ENCODE measurements around the gene SPAG16.

SPAG16 gene

DNA sequence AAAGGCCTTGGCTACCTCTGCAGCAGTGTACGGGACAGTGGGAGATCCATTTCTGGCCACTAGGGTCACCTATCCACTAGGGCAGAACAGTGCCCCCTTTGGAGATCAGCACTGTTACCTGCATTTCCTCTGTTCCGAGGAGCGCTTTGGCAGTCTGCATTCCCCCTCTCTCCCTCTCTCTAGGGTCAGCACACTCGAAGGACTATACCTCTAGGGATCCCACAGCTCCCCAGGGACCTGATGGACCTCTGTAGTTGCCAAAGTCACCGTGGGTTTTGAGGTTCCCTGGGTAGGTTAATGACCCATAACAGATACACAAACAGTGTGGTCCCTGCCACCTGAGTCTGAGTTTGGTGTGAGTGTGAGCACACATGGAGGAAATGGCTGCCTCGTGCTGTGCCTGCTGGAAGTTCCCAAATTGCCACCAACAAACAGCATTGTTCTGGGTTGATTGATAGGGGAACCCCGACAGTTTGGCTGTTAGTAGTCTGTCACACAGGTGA, 1026.8 kb downstream of the SPAG16 start:
- no peak for DNase-seq

- peak; percentile 3 for DNase-seq
Measured at GRCh38 chr2:214311931-214312749, 1027.9 kb downstream of the SPAG16 start.

DNA sequence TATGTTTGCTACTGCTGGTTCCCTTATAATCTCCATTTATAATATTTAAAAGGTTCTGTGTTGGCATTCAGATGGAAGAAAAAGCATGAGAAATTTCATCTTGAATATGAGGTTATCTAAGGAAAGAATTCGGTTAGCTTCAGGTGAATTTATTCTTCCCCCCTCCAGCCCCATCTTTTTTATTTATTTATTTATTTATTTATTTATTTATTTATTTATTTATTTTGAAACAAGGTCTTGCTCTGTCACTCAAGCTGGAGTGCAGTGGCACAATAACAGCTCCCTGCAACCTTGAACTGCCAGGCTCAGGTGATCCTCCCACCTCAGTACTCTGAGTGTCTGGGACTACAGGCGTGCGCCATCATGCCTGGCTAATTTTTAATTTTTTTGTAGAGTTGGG, 1031.1 kb downstream of the SPAG16 start:
- no peak for DNase-seq

GRCh38 chr2:214320211-214320610, 1035.9 kb downstream of the SPAG16 start:
- DNase-seq, result no peak

- no peak for DNase-seq
Measured at GRCh38 chr2:214322662-214323061, 1038.4 kb downstream of the SPAG16 start.

- DNase-seq, result no peak
Measured at GRCh38 chr2:214325404-214325803, 1041.1 kb downstream of the SPAG16 start.

DNA sequence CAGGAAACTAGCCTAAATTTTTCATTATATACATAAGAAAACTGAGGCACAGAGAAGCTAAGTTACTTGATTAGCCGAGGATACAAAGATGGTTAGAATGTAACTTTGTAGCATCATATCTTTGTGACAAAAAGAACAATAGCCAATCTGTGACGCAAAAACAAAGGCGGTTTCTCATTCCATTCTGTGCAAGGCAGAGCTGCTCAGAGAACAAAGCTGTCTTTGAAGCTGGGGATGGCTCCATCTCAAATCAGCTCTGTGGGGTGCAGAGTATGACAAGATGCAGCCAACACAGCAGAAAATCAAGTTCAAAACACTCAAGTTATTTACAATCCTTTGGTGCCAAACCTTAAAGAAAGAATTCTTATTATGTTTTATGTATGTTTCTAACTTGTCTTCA, 1044.7 kb downstream of the SPAG16 start:
- DNase-seq, result no peak

DNA sequence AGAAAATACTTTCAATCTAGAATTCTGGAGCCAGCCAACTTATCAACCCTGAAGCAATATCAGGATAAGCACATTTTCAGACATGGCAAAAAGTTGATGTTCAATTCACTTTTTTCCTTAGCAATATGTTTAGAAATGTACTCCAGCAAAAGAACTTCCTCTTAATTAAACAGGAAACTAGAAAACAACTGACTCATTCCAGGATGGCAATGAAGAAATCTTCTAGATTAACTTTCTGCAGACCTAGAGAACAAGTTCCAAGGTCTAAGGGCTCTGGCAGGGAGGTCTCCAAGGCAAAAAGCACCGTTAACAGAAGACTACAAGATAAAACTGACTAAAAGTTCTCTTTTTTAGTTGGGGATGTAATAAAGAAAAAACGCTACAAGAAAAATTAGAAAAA, 1057.4 kb downstream of the SPAG16 start:
- DNase-seq, result no peak

DNA sequence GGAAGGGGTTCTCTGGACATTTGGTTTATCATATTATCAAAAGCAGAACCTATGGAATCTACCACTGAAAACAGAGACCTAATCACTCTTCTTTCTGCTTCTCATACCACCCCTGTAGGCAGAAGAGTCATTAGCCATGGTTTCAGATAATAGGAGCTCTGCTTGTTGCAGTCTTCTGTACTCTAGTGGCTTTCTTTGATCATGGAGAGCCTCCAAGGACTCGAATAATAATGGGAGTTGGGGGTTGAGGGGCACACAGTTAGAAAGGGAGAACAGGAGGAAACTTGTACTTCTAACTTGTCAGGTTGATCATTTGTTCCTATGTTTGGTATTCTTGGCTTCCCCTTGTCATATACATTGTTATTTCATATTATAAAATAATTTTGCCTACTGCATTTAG, 1074.2 kb downstream of the SPAG16 start:
- no peak for DNase-seq

GRCh38 chr2:214361116-214361515, 1076.9 kb downstream of the SPAG16 start:
- DNase-seq, result no peak

DNA sequence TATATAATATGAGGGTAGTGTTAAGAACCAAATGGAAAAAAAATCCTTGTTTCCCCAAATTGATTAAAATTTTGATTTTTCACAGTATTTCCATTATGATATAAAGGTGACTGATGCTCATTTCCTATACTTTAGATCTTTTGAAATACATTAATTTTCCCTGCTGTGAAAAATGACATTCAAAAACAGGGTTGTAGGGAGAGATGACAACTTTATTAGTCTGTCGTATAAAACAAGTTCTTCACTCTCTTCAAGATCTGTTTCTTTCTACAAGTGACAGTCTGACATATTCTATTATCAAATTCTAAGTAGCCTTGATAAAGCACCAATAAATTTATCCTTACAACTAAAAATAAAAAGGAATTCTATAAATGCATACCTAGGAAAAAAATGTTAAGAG, 1081.3 kb downstream of the SPAG16 start:
- DNase-seq, result no peak

DNA sequence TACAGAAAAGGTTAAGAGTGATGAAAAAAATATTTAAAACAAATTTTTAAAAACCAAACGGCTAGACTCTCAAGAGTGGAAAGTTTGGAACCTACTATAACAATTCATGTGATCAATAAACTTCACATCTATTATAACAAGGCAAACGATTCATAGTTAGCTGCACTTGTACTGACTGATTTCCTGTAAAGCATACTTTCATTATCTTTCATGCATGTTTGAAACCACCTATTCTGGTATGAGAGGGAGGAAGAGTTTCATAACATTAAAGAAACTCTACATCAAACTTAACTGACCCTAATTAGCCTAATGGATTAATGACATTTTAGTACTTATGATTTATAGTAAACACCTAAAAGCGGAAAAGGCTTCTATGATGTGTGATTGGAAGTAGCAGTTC, 1082.9 kb downstream of the SPAG16 start:
- DNase-seq, result no peak

DNA sequence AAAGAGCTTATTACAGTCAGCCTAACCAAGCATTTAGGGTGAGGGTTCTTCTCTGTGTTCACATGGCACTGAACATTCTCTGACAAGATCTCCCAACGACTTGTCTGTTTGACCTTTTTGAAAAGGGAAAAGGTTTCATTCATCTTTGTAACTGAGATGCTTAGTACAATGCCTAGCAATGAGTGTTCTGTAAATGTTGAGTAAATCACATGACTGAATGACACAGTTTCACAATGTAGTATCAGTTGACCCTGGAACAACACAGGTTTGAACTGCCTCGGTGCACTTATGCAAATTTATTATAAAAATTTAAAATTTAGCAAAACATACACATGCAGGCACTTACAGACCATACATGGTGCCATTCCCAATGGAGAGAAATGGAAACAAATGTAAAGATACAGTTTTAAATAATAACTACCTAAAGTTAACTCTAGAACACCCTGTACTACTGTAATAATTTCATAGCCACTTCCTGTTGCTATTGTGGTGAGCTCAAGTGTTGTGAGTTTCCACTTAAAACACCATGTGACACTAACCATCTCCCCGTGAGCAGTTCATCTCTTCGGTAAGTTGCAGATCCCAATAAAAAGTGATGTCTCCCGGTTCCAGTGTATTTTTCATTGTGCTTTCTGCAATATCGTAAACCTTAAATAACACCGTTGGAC, 1092.5 kb downstream of the SPAG16 start:
- no peak for DNase-seq

DNA sequence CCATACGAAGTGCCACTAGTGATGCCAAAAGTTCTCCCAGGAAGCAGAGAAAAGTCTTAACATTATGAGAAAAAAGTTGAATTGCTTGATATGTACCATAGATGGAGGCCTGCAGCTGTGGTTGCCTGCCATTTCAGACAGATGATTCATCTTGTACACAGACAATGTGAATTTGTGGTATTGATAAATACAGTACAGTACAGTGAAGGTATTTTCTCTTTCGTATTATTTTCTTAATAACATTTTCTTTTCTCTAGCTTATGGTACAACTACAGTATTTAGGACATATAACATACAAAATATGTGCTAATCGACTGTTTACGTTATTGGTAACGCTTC, 1093.0 kb downstream of the SPAG16 start:
- DNase-seq, result no peak

GRCh38 chr2:214378455-214379103, 1094.3 kb downstream of the SPAG16 start:
- no peak for DNase-seq

GRCh38 chr2:214379227-214379626, 1095.0 kb downstream of the SPAG16 start:
- DNase-seq, result no peak

GRCh38 chr2:214380681-214381080, 1096.4 kb downstream of the SPAG16 start:
- no peak for DNase-seq

DNA sequence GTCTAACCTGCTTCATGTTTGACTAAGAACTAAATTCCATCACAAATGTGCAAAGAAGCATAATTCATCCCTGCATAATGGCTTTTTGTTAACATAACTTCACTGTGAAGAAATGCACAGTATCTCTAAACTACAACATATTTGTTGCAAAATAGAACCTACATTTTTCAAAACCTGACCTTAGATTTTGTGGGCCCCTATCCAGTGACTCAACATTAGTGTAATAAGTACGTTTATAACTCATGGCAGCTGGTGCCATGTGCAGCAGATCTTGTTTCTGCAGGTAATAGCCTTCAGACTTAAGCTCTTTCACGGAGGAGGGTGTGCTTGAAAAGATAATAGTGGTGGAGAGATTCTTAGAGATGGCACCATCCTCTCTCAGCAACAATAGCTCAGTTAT, 1098.0 kb downstream of the SPAG16 start:
- no peak for DNase-seq

DNA sequence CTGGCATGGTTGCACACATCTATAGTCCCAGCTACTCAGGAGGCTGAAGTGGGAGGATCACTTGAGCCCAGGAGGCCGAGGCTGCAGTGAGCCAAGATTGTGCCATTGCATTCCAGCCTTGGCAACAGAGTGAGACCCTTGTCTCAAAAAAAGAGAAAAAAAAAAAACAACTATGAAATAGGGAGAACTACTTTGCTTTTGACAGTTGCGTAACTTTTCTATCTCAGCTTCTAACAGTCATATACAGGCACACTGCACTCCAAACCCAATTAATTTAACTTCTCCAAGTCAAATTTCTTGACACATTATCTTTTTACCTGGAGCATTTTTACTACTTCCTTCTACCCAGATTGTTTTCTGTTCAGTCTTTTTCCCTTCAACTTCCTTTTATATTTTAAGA, 1102.5 kb downstream of the SPAG16 start:
- DNase-seq, result no peak

DNA sequence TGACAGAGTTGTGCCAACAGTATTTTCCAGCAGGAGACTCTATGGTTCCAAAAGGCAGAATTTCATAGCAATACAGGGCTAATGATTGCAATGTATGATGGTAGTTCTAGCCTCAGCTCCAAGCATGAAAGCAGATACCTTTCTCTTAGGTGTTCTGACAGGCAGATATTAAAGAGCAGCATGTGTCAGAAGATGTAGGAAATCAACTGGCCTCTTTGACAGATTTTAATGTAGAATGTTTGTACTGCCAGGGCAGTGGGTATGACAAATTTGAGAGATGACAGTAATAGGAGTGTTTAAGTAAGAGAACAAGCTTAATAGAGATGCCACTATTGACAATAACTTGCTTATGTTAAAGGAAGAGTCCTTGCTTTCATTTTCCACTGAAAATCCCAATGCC, 1105.1 kb downstream of the SPAG16 start:
- DNase-seq, result no peak

DNA sequence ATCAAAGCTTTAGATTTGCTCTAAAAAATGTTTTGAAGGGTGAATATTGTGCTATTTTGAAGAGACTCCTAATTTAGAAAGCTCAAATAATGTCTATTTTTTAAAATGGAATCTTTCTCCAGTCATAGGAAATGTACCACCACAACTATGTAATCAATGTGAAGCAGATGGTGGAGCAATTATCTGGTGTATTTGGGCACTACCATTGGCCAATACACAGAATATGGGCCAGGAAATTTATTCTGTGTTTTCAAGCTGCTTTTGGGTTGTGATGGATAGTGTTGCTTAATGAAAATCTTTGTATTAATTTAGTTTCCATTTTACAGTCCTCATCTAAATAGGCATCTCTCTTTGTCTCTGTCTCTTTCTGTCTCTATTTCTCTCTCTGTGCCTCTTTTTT, 1109.5 kb downstream of the SPAG16 start:
- DNase-seq, result no peak

- DNase-seq, result no peak
Measured at GRCh38 chr2:214395040-214395439, 1110.8 kb downstream of the SPAG16 start.

DNA sequence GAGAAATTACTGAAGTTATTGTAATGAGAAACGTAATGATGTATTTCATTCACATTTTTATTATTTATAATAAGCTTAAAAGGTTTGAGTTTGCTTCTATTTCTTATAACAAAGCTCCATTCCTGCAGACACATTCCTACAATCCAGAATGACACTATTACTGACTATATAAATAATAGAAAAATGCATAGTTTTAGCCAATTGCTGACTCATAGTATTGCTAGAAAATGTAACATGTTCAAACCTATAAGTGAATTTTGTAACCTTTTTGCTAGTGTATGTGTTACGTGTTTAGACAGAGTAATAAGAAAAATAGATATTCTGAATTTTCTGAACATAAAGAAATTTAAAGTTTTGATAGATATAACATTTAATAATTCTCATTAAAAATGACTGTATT, 1117.3 kb downstream of the SPAG16 start:
- DNase-seq, result no peak

Measured in fibroblast of skin of scalp (primary cell).